ENCODE results near the gene PDIK1L. TPM values are rescaled to one million over a fixed set of nuclear protein-coding genes. Genes with fewer than 3 reads are reported as not detected.
A peak's percentile ranks its signal among the peaks of the same experiment; 100 is the strongest.

The PDIK1L gene
- total RNA-seq, 1 experiment from 2014 or later: 4.3 TPM

- DNase-seq (ENCODE audit: low spot score): peak; percentile 71
Observed at GRCh38 chr1:26121854-26122773, 10.5 kb downstream of the PDIK1L start.

DNA sequence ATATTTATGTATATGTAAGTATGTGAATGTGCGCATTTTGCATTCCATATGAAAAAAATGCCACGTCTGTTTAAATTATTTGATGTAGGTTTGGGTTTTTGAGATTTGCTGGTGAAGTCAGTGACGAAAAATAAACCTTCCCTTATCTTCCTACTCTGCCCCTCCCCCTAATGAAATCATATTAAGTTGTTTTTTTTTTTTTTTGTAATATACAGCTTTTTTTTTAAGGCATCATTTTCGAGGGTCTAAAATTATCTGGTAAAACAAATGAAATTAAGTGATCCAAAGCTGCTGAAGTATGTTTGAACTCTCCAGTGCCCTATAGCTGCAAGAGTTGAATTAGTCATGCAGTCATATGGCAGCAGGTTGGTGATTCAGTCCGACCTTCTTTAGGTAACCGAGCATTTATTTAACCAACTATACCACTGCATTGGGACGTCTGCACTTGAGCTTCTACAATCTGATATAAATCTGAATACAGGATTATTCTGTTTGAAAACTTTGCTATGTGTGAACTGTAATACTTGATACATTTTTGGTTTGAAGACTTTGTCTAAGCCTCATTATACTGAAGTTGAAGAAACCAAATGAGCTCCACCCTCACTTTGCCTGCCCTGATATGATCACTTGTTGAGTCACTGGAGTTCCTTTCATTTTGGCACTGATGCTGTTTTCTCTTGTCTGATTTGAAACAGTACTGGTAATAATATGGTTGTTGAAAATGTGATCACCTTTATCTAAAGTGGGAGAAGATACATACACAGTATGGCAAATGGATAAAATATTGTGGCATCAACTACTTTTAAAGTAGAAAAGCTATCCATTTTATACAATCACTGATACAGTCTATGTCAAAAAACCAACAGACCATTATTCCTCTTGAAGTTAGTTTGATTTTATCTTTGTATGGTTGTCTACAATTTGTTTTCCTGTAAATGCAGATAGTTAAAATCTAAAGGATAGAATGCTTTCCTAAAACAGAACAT lies 11.7 kb downstream of the PDIK1L start:
- DNase-seq (ENCODE audit: low spot score): peak; percentile 73

GRCh38 chr1:26124418-26125331 lies 13.1 kb downstream of the PDIK1L start:
- DNase-seq (ENCODE audit: low spot score): peak; percentile 25

GRCh38 chr1:26125382-26125781 lies 13.8 kb downstream of the PDIK1L start:
- DNase-seq (ENCODE audit: low spot score): no peak

GRCh38 chr1:26125946-26126320 lies 14.3 kb downstream of the PDIK1L start:
- no peak for DNase-seq (ENCODE audit: low spot score)

DNA sequence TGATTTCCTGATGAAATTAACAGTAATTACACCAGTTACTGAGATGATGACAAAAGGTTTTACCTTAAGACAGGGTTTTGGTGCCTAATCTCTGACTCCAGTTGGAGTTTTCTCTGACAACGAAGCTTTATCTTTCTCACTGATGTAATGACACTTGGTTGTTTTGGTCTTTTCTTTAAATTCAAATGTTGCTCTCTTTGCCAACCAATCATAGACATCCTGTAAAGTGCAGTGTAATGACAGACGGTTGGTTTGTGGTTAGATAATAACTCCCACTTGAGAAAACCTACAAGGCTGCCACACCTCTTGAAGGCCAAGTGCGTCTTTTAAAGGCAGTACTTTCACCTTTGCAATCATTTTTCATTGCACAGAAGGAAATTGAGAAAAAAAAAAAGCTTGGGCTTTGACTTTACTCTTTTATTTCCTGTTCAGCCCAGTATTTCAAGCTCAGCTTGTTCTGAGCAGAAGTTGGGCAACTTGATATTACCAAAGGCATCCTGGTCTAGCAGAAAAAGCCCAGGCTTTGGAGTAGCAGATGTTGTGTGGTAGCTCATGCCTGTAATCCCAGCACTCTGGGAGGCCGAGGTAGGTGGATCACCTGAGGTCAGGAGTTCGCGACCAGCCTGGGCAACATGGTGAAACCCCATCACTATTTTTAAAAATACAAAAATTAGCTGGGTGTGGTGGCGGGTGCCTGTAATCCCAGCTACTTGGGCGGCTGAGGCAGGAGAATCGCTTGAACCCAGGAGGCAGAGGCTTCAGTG lies 14.9 kb downstream of the PDIK1L start:
- DNase-seq (ENCODE audit: low spot score): peak; percentile 89

- DNase-seq (ENCODE audit: low spot score): peak; percentile 27
Observed at GRCh38 chr1:26127235-26128163, 15.9 kb downstream of the PDIK1L start.

- DNase-seq (ENCODE audit: low spot score): no peak
Observed at GRCh38 chr1:26129778-26130177, 18.2 kb downstream of the PDIK1L start.

DNA sequence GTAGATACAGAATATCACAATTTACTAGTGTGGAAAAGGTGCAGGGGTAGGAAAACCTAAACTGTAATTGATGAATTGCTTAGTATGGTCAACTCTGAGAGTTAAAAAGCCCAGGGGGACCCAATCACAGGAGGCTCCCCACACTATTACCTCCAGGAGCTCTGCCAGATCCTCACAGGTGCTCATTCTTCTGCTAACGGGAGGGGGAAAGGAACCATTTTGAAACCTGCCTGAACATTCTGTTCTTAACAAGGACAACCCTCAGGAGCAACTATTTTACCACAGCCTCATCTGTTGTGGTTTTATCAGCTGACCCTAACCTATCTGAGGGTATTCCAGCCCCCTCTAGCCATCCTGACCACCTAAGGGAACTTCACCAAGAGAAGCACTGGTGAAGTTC lies 19.1 kb downstream of the PDIK1L start:
- DNase-seq (ENCODE audit: low spot score): no peak

DNA sequence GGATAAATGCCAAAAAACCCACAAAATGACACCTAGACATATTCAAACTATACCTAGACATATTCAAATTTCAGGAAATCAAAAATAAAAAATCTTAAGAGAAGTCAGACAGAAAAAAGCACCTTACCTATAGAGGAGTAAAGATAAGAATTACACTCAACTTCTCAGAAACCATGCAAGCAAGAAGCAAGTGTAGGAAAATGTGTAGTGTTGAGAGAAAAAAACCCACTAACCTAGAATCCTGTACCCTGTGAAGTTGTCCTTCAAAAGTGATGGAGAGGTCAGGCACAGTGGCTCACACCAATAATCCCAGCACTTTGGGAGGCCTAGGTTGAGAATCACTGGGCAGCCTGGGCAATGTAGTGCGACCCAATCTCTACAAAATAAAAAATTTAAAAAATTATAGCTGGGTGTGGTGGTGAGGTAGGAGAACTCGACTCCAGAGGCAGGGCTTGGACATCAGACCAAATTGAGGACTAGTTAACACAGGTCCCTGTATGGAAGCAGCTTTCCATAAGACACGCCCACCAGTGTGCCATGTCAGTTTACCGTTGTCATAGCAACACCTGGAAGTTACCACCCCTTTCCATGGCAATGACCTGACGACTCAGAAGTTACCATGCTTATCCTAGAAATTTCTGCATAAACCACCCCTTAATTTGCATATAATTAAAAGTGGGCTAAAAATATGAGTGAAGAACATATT lies 20.7 kb downstream of the PDIK1L start:
- DNase-seq (ENCODE audit: low spot score): peak; percentile 51

DNA sequence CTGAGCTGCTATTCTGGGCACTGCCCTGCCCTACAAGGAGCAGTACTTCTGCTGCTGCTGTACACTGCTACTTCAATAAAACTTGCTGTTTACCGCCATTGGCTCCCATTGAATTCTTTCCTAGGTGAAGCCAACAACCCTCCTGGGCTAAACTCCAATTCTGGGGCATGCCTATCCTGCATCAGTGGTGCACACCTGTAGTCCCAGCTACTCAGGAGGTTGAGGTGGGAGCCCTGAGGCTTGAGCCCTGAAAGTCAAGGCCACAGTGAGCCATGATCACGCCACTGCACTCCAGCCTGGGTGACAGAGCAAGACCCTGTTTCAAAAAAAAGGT lies 21.2 kb downstream of the PDIK1L start:
- no peak for DNase-seq (ENCODE audit: low spot score)

DNA sequence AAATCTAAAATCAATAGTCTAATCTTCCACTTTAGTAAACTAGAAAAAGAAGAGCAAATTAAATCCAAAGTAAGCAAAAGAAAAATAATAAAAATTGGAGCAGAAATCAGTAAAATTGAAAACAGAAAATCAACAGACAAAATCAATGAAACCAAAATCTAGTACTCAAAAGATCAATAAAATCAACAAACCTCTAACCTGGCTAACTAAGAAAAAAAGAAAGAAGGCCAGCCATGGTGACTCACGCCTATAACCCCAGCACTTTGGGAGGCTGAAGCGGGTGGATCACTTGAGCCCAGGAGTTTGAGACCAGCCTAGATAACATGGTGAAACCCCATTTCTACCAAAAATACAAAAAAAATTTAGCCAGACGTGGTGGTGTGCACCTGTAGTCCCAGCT lies 22.8 kb downstream of the PDIK1L start:
- no peak for DNase-seq (ENCODE audit: low spot score)

DNA sequence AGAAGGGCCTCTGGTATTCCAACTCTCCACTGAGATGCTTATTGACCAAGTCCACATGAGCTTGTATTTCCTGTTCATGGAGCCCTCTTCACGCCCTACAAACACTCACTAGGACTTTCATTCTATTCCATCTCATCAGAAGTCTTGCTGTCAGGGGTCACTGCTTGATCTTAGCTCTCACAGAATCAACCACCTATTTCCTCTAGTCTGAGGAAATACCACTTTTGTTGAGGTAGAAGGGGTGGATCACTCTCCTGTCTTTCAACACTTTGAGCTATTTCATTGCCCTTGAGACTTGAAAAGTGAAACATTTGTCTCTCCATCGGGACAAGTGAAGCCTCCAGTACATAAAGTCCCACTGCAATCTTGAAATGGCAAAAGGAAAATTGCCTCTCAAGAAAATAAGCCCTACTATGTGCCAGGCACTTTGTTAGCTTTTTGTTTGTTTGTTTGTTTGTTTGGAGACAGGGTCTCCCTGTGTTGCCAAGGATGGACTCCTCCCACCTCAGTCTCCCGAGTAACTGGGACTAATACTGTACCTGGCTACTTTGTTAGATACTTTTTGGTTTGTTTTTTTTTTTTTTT lies 27.4 kb downstream of the PDIK1L start:
- peak; percentile 9 for DNase-seq (ENCODE audit: low spot score)

- DNase-seq (ENCODE audit: low spot score): no peak
Observed at GRCh38 chr1:26142159-26142558, 30.5 kb downstream of the PDIK1L start.

- peak; percentile 96 for DNase-seq (ENCODE audit: low spot score)
Observed at GRCh38 chr1:26145041-26145959, 33.7 kb downstream of the PDIK1L start.

- DNase-seq (ENCODE audit: low spot score): no peak
Observed at GRCh38 chr1:26145960-26146294, 34.3 kb downstream of the PDIK1L start.

GRCh38 chr1:26148887-26149286 lies 37.3 kb downstream of the PDIK1L start:
- no peak for DNase-seq (ENCODE audit: low spot score)

All from HT-29 (cell line).